HG03139 (cell line): ENCODE measurements around the gene ABCA9.
A peak's percentile ranks its signal among the peaks of the same experiment; 100 is the strongest.
"Not testable (repeated sequence)": the region's sequence is repeated elsewhere in the genome, so short reads cannot be mapped to it uniquely, and the experiment has no call there.

Source experiments
- ATAC-seq: cut with Tn5 transposase; IDR thresholded peaks from one replicate; pipeline ENCODE4 v1.9.1; 2021; ENCODE audit not compliant: unreplicated experiment

The ABCA9 gene

DNA sequence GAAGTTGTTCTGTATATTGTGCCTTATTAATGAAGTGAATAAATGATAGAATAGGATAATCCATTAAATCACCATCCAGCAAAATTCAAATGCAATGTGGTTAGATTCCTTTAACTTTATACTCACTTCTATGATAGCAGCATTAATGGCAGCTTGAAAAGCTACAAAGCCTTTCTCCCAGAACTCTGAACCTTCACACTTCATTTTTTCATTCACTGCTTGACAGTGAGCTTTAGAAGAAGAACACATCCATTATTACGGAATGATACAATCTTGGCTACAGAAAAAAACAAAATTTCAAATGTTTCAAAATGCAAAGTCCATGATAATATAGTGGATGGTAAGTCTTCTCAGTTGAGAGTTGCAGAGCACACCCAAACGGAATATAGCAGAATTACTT lies 16.4 kb downstream of the ABCA9 start:
- no peak for ATAC-seq

DNA sequence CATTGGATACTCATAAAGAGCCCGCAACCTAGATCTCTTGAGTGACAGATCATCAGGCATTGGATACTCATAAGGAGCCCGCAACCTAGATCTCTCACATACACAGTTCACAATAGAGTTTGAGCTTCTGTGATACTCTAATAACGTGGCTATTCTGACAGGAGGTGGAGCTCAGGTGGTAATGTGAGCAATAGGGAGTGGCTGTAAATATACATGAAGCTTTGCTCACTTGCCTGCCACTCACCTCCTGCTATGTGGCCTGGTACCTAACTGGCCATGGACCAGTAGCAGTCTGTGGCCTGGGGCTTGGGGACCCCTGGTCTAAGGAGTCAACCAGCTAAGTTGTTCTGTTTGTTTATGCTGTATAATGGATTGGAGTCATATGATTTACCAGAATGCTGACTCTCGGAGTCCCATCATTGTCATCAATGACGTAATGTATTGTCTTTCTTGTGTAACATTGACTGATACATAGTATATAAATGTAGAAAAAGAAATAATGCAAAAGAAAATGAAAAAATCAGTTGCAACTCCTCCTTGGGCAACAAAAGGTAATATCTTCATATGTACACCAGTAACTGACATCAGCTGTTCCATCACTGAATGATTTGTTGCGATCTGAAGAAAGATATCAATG lies 17.5 kb downstream of the ABCA9 start:
- no peak for ATAC-seq

DNA sequence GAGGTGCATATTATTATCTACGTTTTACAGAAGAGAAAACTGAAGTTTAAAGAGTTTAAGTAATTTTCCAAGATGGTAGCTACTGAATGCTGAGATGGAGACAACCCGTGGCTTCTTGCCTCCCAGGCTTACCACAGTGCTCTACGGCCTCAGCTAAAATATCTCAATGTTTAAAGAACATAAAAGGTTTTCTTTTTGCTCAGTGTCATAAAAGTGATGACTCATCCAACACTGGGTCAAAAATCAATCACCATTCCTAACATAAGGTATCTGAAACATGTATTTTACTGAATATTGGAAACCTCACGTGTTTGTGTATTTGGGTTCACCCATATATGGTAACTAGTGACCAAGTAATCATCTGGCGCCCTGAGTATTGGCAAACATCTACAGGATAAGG lies 18.4 kb downstream of the ABCA9 start:
- no peak for ATAC-seq

DNA sequence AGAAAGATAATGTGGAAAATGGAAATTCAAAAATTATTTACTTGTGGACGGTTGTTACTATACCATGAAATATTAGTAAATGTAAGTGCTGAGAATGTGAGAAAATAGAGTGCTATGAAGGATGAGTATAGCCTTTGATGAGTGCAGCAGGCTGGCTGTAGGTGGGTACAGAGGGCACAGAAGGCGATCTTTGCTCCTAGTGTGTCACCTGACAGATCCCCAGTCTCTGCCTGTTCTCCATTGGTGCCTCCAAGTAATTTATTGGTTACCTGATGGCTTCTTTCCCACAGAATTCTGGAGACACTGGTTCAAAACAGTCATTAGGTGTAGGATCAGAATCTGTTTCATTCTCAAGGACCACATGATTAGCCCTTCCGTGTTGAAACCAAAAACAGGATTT lies 28.9 kb downstream of the ABCA9 start:
- no peak for ATAC-seq

DNA sequence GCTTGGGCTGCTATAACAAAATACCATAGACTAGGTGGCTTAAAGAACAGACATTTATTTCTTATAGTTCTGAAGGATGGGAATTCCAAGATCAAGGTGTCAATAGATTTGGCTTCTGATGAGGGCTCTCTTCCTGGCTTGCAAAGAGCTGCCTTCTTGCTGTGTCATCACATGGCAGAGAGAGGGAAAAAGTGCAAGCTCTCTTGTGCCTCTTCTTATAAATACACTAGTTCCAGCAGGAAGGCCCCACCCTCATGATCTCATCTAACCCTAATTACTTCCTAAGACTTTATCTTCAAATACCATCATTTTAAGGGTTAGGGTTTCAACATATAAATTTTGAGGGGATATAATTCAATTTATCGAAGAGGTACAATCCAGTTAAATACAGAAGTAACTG lies 30.6 kb downstream of the ABCA9 start:
- no peak for ATAC-seq

DNA sequence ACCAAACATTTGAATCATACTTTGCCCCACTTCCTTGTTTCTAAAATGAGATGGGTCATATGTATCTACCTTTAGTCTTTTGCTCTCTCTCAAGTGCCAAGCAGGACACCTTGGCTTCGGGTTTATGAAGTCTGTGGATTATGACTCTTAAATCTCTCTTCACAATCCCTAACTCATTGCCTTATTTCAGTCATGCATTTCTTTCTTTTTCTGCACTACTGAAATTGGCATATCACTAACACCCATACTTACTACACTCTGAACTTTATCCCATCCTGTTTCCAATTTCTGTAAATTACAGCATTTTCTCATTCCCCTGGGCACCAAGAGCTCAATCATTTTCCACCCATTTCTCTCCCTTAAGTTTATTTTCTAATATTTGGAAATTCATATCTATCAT lies 42.0 kb downstream of the ABCA9 start:
- ATAC-seq: no peak

DNA sequence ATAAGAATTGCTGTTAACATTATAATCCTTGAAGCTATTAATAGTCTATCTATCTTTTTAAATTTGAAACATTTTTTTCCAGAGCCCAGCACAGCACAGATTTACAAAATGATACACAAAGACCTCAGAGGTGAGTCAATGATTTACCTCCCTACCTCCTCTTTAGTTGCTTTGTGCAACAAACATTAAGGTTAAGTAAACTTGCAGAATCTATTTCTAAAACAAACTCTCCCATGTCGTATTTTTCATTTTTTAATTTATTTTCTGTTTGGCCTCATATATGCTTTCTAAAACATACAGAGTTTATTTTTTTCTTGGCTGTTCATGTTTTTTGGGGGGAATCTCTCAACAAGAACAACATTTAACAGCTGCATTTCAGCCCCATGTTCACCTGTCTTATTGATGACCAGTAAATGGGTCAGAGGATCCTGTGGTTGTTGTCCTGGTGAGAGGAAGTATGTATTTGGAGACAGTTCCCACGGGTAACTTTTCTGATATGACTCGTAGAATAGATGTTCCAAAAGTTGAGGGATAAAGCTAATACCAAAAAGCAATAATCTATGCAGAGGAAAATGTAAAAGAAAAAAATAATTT lies 42.6 kb downstream of the ABCA9 start:
- no peak for ATAC-seq

DNA sequence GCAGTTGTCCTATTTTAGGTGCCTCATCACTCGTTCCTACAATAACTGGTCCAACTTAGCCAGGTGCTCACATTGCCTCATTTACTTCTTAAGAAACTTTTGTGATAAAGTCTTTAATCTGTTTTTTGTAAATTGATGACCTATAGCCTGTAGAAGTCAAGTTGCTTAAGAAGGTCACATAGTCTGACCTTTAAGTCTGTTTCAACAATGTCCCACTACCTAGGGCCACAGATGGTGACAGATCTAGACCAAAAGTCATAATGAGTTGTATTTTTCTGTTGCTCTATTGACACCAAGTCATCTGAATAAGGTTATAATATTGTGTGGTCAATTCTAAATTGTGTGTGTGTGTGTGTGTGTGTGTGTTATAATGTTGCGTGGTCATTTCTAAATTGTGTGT lies 45.1 kb downstream of the ABCA9 start:
- no peak for ATAC-seq

DNA sequence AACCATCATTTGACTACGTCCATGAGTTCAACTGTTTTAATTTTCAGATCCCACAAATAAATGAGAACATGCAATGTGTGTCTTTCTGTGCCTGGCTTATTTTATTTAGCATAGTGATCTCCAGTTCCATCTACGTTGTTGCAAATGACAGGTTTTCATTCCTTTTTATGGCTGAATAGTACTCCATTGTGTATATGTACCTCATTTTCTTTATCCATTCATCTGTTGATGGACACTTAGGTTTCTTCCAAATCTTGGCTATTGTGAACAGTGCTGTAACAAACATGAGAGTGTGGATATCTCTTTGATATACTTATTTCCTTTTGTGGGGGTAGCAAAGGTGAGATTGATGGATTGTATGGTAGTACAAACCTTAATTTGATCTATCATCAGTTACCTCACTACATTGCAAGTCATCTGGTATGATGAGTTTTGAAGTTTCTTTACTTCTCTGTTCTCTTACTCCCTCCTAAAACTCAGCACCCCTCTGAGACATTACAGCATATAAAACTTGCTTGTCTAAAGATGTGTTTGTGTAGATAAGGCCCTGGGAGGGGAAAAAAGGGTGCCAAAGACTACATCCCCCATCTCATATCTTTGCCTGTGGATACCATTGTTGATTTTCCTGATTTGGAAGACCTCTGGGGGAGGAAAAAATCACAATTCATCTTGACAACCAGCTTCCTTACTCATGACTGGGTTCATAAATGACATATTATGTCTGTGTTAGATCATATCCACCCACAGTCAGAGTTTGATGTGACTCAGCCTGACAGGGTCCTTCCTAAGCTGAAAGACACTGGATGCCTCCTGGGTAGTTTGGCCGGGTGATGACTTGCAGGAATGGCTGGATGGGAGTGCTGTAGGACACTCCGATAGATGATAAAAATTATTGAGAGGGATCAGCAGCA lies 47.6 kb downstream of the ABCA9 start:
- ATAC-seq: no peak

DNA sequence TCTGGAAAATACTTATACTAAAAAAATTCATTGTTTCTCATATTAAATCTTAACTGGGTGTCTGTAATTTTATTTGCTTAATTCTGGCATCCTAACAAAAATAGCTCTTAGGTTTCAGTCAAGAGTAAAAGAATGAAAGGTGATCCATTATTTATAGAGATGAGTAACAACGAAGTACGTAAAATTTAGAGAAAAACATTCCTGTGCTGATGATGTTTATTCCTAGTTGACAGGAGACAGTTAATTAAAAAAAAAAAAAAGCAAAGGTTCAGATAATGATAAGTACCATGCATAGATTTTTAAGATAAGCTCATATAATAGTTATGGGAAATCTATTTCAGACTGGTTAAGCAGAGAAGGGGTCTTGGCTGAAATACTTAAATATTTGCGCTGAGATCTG lies 50.8 kb downstream of the ABCA9 start:
- ATAC-seq: no peak

DNA sequence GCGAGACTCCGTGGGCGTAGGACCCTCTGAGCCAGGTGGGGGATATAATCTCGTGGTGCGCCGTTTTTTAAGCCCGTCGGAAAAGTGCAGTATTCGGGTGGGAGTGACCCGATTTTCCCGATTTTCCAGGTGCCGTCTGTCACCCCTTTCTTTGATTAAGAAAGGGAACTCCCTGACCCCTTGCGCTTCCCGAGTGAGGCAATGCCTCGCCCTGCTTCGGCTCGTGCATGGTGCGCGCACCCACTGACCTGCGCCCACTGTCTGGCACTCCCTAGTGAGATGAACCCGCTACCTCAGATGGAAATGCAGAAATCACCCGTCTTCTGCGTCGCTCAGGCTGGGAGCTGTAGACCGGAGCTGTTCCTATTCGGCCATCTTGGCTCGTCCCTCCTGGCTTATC lies 56.0 kb downstream of the ABCA9 start:
- not testable (repeated sequence) for ATAC-seq

DNA sequence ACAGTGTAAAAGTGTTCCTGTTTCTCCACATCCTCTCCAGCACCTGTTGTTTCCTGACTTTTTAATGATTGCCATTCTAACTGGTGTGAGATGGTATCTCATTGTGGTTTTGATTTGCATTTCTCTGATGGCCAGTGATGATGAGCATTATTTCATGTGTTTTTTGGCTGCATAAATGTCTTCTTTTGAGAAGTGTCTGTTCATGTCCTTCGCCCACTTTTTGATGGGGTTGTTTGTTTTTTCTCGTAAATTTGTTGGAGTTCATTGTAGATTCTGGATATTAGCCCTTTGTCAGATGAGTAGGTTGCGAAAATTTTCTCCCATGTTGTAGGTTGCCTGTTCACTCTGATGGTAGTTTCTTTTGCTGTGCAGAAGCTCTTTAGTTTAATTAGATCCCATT lies 61.0 kb downstream of the ABCA9 start:
- ATAC-seq: not testable (repeated sequence)

DNA sequence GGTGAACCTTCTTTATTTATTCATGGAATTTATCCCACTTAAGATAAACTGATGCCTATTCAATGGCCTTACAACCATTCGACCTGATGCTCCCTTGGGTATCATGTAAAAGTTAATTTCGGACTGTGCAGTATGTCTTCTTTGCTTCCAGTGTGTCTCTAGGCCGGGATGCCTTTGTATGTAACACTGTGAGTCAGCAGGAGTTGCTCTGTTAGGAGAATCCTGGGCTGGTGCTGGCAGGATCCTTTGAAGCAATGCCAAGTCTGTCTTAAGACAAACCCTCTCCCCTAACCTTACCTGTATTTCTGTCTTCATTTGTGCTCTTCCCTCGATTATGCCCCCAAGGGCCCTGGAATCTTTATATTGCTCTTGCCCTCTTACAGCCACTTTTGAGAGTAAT lies 67.6 kb downstream of the ABCA9 start:
- no peak for ATAC-seq

DNA sequence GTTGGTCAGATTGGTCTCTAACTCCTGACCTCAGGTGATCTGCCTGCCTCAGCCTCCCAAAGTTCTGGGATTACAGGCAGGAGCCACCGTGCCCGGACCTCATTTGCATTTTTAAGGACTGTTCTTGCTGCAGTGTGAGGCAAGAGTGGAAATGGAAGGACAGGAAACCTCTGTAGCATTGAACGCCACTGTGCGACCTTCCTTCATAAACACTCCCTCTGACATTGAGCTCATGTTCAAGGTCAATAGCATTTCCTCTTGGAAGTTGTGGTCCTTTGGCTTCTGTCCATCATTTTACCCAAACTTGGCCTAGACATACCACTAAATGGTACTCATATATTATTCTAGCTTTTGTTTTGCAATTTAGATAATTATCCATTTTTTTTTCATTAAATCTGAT lies 72.8 kb downstream of the ABCA9 start:
- ATAC-seq: no peak

DNA sequence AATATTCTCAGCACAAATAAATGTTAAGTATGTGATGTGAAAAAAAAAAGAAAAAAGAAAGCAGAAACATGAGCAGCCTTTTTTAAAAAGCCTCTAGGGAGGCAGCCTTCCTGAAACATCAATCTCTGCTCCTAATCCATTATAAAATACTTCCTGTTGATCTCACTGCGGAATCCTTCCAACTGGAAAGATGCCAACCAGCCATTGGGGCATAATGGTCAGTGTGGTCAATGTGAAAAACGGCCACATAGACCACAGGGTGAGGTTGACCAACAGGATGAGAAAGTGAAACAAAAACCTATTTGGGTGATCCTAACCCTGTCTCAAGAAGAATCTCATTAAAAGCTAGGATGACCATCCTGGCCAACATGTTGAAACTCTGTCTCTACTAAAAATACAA lies 79.4 kb downstream of the ABCA9 start:
- ATAC-seq: peak; percentile 83

DNA sequence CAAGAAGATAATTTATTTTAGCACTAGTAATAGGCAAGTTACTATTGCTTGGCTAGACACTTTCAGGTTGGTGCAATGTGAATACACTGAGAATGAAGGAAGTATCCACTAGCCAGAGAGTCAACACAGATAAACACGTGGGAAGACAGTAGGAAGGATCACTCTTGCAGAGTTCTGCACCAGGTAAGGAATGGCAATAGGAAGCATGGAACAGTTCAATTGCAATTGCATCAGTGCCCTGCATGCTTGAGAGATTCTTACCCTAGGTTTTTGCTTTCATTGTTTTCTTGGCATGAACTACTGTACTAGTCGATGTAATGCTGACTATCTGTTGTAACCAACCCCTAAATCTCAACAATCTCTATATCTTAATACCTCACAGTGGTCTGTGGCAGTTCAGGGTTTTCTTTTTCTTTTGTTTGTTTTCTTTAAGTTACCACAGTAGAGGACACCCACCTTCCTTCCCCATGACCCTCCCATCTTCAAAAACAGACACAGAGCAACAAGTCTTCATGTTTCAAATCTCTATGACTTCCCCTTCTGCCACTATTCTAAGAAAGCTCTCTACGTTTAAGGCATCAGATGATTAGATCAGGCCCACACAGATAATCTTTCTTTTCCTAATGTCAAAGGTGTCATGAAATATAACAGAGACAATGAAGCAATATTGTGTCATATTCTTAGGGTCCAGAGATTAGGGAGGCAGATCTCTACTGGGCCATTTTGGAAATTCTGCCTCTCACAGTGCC lies 87.5 kb downstream of the ABCA9 start:
- ATAC-seq: no peak

DNA sequence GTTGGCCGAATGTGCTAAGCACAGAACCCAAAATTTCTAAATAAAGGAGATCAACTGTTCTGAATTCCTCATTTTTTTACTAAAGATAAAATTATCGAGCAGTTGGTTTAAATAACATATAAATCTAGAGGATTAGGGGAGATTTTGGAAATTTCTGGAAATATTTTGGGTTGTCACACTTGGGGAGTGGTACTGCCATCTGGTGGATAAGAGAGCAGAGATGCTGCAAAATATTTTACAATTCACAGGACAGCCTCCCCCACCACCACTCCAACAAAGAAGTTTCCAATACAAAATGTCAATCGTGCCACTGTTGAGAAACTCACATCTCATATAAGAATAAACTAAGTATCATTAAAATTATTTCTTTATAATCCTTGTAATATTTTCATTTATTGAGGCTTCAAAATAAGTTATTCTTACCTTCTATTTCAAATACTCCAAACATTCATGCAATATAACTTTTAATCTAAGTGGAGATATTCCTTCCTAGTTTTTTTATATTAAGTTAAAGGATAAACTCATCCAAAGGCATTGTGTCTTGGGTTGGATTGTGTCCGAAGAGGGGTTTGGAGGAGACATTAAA lies 88.5 kb downstream of the ABCA9 start:
- ATAC-seq: no peak

DNA sequence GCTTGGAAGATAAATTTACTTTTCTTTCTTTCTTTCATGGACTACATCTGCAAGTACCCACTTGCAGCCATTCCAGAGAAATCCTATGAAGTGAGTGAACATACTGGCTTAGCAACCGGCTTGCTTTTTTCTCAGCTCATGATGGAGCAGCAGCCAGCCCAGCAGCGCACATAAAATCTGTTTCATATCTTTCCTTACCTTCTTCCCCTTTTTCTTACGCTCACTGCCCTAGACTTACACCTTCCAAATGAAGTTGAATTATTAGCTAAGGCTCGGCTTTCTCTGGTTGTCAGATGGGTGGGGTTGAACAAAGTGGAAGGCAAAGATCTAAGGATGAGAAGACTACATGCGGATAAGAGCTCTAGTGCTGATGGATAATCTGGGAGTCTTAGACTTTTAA lies 91.6 kb downstream of the ABCA9 start:
- ATAC-seq: no peak

DNA sequence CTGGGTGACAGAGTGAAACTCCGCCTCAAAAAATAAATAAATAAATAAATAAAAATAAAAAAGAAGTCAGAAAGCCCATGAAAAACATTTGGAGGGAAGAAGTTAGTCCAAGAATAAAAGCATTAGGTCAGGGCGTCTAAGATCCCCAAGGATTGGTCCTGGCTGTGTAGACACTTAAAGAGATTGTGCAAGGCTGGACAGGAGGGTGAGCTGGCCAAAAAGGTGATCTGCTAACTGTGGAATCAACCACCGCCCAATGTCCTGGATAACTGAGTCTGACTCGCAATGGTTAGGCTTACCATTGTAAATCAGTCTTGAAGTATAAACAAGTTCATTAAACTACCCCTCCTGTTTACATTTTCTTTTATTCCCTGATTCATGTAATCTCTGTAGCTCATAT lies 96.8 kb downstream of the ABCA9 start:
- ATAC-seq: no peak

DNA sequence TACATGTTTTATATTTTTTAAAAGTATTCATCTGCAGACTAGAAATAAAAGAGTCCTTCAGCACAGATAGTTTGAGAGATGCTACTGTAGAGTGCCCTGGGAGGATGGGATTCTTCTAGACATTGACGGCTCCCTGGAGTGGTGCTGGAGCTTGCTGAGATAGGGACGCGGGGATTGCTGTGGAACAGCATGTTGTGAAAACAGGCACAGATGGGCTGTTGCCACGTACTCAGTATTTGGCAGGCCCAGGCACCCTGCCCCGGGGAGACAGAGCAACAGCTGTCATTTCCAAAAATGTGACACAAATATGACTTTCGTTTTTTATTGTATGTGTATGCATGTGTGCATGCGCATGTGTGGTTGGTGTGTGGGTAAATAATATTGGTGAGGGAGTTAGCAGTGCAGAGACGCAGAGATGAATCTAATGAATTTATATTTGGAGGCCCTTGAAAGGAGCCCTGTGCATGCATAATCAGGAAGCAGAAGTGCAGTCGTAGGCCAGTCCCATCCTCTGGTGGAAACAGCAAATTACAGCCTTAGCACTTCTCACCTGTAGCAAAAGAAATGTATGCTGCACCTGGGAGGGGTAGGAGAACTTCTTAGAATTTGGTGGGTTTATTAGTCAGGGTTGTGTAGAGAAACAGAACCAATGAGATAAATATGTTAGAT lies 99.4 kb downstream of the ABCA9 start:
- no peak for ATAC-seq

DNA sequence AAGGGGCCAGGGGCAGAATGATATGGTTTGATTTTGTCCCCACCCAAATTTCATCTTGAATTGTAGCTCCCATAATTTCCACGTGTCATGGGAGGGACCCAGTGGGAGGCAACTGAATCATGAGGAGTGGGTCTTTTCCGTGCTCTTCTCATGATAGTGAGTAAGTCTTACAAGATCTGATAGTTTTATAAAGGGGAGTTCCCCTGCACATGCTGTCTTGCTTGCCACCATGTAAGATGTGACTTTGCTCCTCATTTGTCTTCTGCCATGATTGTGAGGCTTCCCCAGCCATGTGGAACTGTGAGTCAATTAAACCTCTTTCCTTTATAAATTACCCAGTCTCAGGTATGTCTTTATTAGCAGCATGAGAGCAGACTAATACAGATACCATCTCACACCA lies 101.6 kb downstream of the ABCA9 start:
- not testable (repeated sequence) for ATAC-seq
